ENCODE data around the gene SPECC1L.

- no peak for TF ChIP-seq POLR2A (IDR thresholded peaks at IDR 0.05)
- no peak for TF ChIP-seq CTCF (IDR thresholded peaks at IDR 0.05)
Observed at GRCh38 chr22:24400034-24400725, 129.5 kb downstream of the SPECC1L start.
